H9 (cell line): ENCODE measurements around the gene ENTR1. TPM values are rescaled to one million over a fixed set of nuclear protein-coding genes. Genes with fewer than 3 reads are reported as not detected.

Source experiments
- DNase-seq: peaks from one replicate; pipeline ENCODE4 v3.0.0-alpha.2; 2017
- H2AFZ ChIP-seq: one replicate; pipeline ENCODE4 v1.6.1; 2013; ENCODE audit warnings: mild to moderate bottlenecking, low read length, control low read depth, moderate library complexity
- H2AK5ac ChIP-seq: 2 replicates; pipeline ENCODE4 v1.6.1; 2013; ENCODE audit warnings: low read length, control low read depth, mixed read lengths; ENCODE audit not compliant: insufficient read length
- H2BK120ac ChIP-seq: one replicate; pipeline ENCODE4 v1.6.1; 2013; ENCODE audit warnings: low read depth, mild to moderate bottlenecking, low read length, control low read depth, inconsistent platforms; ENCODE audit not compliant: poor library complexity, severe bottlenecking
- H2BK12ac ChIP-seq: 2 replicates; pipeline ENCODE4 v1.6.1; 2013; ENCODE audit warnings: low read length, control low read depth, mixed read lengths, low read depth; ENCODE audit not compliant: insufficient read length
- H2BK15ac ChIP-seq: 2 replicates; pipeline ENCODE4 v1.6.1; 2013; ENCODE audit warnings: low read depth, low read length, control low read depth
- H2BK20ac ChIP-seq: one replicate; pipeline ENCODE4 v1.6.1; 2013; ENCODE audit warnings: low read depth, mild to moderate bottlenecking, low read length, control low read depth, inconsistent platforms; ENCODE audit not compliant: poor library complexity, severe bottlenecking
- H2BK5ac ChIP-seq: 2 replicates; pipeline ENCODE4 v1.6.1; 2013; ENCODE audit warnings: low read length, control low read depth, mixed read lengths; ENCODE audit not compliant: insufficient read length
- H3K14ac ChIP-seq: 2 replicates; pipeline ENCODE4 v1.6.1; 2013; ENCODE audit warnings: low read length, control low read depth; ENCODE audit not compliant: insufficient read depth
- H3K18ac ChIP-seq: 2 replicates; pipeline ENCODE4 v1.6.1; 2013; ENCODE audit warnings: low read depth, mild to moderate bottlenecking, mixed read lengths, low read length, control low read depth; ENCODE audit not compliant: insufficient read length
- H3K23ac ChIP-seq: 2 replicates; pipeline ENCODE4 v1.6.1; 2013; ENCODE audit warnings: low read length, control low read depth, mixed read lengths, low read depth; ENCODE audit not compliant: insufficient read length
- H3K23me2 ChIP-seq: 2 replicates; pipeline ENCODE4 v1.6.1; 2013; ENCODE audit warnings: low read depth, mild to moderate bottlenecking, mixed read lengths, low read length, control low read depth; ENCODE audit not compliant: insufficient read length, poor library complexity, severe bottlenecking
- H3K27ac ChIP-seq: 2 replicates; pipeline ENCODE4 v1.5.1; 2013; ENCODE audit warnings: low read length, control low read depth, mixed read lengths, low read depth; ENCODE audit not compliant: insufficient read length
- H3K27me3 ChIP-seq: 2 replicates; pipeline ENCODE4 v1.6.1; 2013; ENCODE audit warnings: low read length, control low read depth, inconsistent platforms; ENCODE audit not compliant: insufficient read depth
- H3K4ac ChIP-seq: 2 replicates; pipeline ENCODE4 v1.6.1; 2013; ENCODE audit warnings: low read depth, mild to moderate bottlenecking, control low read depth, inconsistent platforms, low read length, moderate library complexity
- H3K4me1 ChIP-seq: 2 replicates; pipeline ENCODE4 v1.6.1; 2013; ENCODE audit warnings: low read length, control low read depth, inconsistent platforms; ENCODE audit not compliant: insufficient read depth
- H3K4me2 ChIP-seq: 2 replicates; pipeline ENCODE4 v1.6.1; 2013; ENCODE audit warnings: low read length, control low read depth, mixed read lengths; ENCODE audit not compliant: insufficient read length, insufficient read depth
- H3K56ac ChIP-seq: 2 replicates; pipeline ENCODE4 v1.6.1; 2013; ENCODE audit warnings: low read depth, mild to moderate bottlenecking, mixed read lengths, low read length, control low read depth; ENCODE audit not compliant: insufficient read length
- H3K79me1 ChIP-seq: 2 replicates; pipeline ENCODE4 v1.6.1; 2013; ENCODE audit warnings: low read depth, mild to moderate bottlenecking, moderate library complexity, low read length, control low read depth, inconsistent platforms; ENCODE audit not compliant: insufficient read depth, poor library complexity, severe bottlenecking
- H3K79me2 ChIP-seq: 2 replicates; pipeline ENCODE4 v1.6.1; 2013; ENCODE audit warnings: low read length, control low read depth, inconsistent platforms; ENCODE audit not compliant: insufficient read depth
- H3K9ac ChIP-seq: 2 replicates; pipeline ENCODE4 v1.6.1; 2013; ENCODE audit warnings: low read length, control low read depth, mixed read lengths; ENCODE audit not compliant: insufficient read length; ENCODE audit errors: extremely low read depth
- H3K9me3 ChIP-seq: one replicate; pipeline ENCODE4 v1.6.1; 2013; ENCODE audit warnings: low read depth, low read length, inconsistent platforms; ENCODE audit not compliant: control insufficient read depth
- H3T11ph ChIP-seq: one replicate; pipeline ENCODE4 v1.6.1; 2013; ENCODE audit warnings: mild to moderate bottlenecking, low read length, control low read depth, inconsistent platforms
- H4K20me1 ChIP-seq: one replicate; pipeline ENCODE4 v1.6.1; 2013; ENCODE audit not compliant: control insufficient read depth, insufficient read length, insufficient read depth
- H4K5ac ChIP-seq: 2 replicates; pipeline ENCODE4 v1.6.1; 2013; ENCODE audit warnings: low read depth, mild to moderate bottlenecking, mixed read lengths, low read length, control low read depth; ENCODE audit not compliant: insufficient read length
- H4K8ac ChIP-seq: replicated peaks from 2 replicates; pipeline ENCODE4 v1.6.1; 2013; ENCODE audit warnings: low read length, control low read depth, mixed read lengths, low read depth; ENCODE audit not compliant: insufficient read length
- H4K91ac ChIP-seq: 2 replicates; pipeline ENCODE4 v1.6.1; 2013; ENCODE audit warnings: low read depth, mild to moderate bottlenecking, moderate library complexity, mixed read lengths, low read length, control low read depth; ENCODE audit not compliant: insufficient read length
- H3K27ac Mint-ChIP-seq, 3 experiments: 2 replicates in 2 of 3; 3 replicates in 1 of 3; pipeline ENCODE4 v1.8.0; 2020 to 2021; ENCODE audit warnings: mixed read lengths in 3 of 3, mild to moderate bottlenecking in 1 of 3, moderate library complexity in 1 of 3
- H3K27me3 Mint-ChIP-seq: 2 replicates; pipeline ENCODE4 v1.8.0; 2021; ENCODE audit warnings: low read depth, mild to moderate bottlenecking, moderate library complexity, mixed read lengths
- H3K36me3 Mint-ChIP-seq, 3 experiments: 2 replicates in 2 of 3; 3 replicates in 1 of 3; pipeline ENCODE4 v1.8.0; 2020 to 2021; ENCODE audit warnings: low read depth in 3 of 3, mixed read lengths in 3 of 3; ENCODE audit not compliant: insufficient read depth in 1 of 3
- H3K4me1 Mint-ChIP-seq, 2 experiments: 2 replicates each; pipeline ENCODE4 v1.8.0; 2020; ENCODE audit warnings: mixed read lengths in 2 of 2
- H3K4me3 Mint-ChIP-seq, 2 experiments: 2 replicates in 1 of 2; 3 replicates in 1 of 2; pipeline ENCODE4 v1.8.0; 2020 to 2021; ENCODE audit warnings: mild to moderate bottlenecking in 2 of 2, mixed read lengths in 2 of 2, moderate library complexity in 1 of 2
- H3K9me3 Mint-ChIP-seq, 2 experiments: 2 replicates in 1 of 2; 3 replicates in 1 of 2; pipeline ENCODE4 v1.8.0; 2020; ENCODE audit warnings: mild to moderate bottlenecking in 2 of 2, mixed read lengths in 2 of 2, moderate library complexity in 1 of 2
- CTCF ChIP-seq: fragments of 200-600 bp; sonication (generic); conservative IDR thresholded peaks from 3 replicates; pipeline ENCODE4 v1.8.0; 2021; ENCODE audit warnings: antibody characterized with exemption, mild to moderate bottlenecking
- WGBS: extraction: QIAGEN DNeasy Blood & Tissue Kit; methylation state at CpG from one replicate; pipeline ENCODE4 v1.1.7; 2013; ENCODE audit warnings: missing lambda C conversion rate, low lambda C conversion rate, mixed read lengths; ENCODE audit not compliant: insufficient read length; ENCODE audit errors: extremely low coverage; 5-methylcytosine and 5-hydroxymethylcytosine counted together
- total RNA-seq: library from RNA; stranded (reverse); gene quantifications from 2 replicates; pipeline ENCODE4 v1.2.1, GENCODE V29; 2021

The ENTR1 gene
- total RNA-seq, 1 experiment from 2014 or later, result 108 TPM

DNA sequence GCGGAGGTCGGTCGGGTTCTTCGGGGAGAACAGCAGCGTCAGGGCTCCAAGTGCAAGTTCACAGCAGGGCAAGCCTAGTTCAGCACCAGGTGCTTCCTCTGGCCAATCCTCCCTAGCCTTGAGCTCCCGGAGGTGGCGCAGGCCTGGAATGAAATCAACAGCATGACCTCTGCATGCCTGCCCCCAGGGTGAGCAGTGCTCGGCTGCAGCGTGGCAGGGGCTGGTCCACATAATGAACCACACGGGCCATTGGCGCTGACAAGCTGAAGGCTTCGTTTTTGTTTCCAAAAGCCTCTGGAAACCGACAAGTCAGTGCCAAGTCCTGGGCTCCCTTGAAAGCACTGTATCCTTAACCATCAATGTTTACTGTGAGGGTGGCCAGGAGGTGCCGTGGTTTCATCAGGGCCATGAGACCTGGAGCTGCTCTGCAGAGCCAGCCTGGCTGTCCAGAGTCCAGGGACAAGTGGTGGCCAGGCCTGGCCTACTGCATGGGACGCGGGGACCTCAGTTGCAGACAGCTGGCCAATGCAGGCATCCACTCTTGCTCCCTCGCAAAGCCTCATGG is 31.3 kb upstream of the ENTR1 start:
- WGBS, result no CpG with 5 or more reads among the region's 17 CpGs
- Histone ChIP-seq H3K27me3 (no peaks in the 10 kb centered on the region), H4K5ac (no peak overlapping the region), H3K27ac (no peak overlapping the region), H3K79me1 (peaks cover 2% of the 10 kb centered on the region), H2BK120ac (no peak overlapping the region), H3K79me2 (peaks cover 2% of the 10 kb centered on the region; the same call in 1 of the 2 replicates), H2BK20ac (no peak overlapping the region), H2BK15ac (no peak overlapping the region), H3K4me2 (no peak overlapping the region), H4K91ac (no peak overlapping the region), H3K18ac (no peak overlapping the region), H3K56ac (no peak overlapping the region), H3K14ac (no peak overlapping the region), H2BK5ac (no peak overlapping the region), H3T11ph (no peak overlapping the region), H4K20me1 (peaks cover 2% of the 10 kb centered on the region), H3K4ac (no peak overlapping the region), H4K8ac (no peak overlapping the region), H3K4me1 (no peaks in the 10 kb centered on the region), H2BK12ac (no peak overlapping the region), H3K23me2 (peaks cover 14% of the 10 kb centered on the region), H3K9ac (no peak overlapping the region), H2AFZ (no peak overlapping the region), H2AK5ac (no peak overlapping the region), H3K9me3 (no peaks in the 10 kb centered on the region), H3K23ac (no peak overlapping the region)
- no peak overlapping the region; a peak in 1 of 5 replicates for H3K4me3 Mint-ChIP-seq
- H3K27me3 Mint-ChIP-seq, result no peaks in the 10 kb centered on the region
- H3K4me1 Mint-ChIP-seq, result peaks cover 14 to 15% of the 10 kb centered on the region in 2 experiments
- no peak for DNase-seq
- no peak for TF ChIP-seq CTCF
- H3K9me3 Mint-ChIP-seq, result no peaks in the 10 kb centered on the region
- 0 out of 7 replicates have a peak overlapping the region, but pooled peaks of 1 of the 3 experiments have one; percentile 67 for H3K27ac Mint-ChIP-seq
- H3K36me3 Mint-ChIP-seq, result peaks cover 18 to 63% (median 48%) of the 10 kb centered on the region in 3 experiments
